B cell (primary cell): ENCODE measurements around the gene SEMA7A. TPM values are rescaled to one million over a fixed set of nuclear protein-coding genes. Genes with fewer than 3 reads are reported as not detected.

Experiments
- ATAC-seq: fragments of 200-7000 bp; cut with Tn5 transposase; one replicate; pipeline ENCODE4 v1.10.0; 2021; ENCODE audit warnings: low read depth, mild to moderate bottlenecking, moderate number of reproducible peaks, moderate library complexity
- CTCF ChIA-PET: fragments of 350-600 bp; sonication (Branson Sonifier 250); formaldehyde crosslinking; loops from one replicate; lab custom pipeline; 2021; ENCODE audit warnings: antibody characterized with exemption, inconsistent platforms; lab: Charles Lee
- POLR2A ChIA-PET: fragments of 350-600 bp; sonication (Branson Sonifier 250); formaldehyde crosslinking; loops from one replicate; lab custom pipeline; 2021; ENCODE audit warnings: antibody characterized with exemption; lab: Charles Lee
- DNase-seq: peaks from one replicate; pipeline ENCODE4 v3.0.0; 2013
- H2AFZ ChIP-seq: 2 replicates; pipeline ENCODE4 v1.6.1; 2012; ENCODE audit warnings: mild to moderate bottlenecking, low read depth, low read length; ENCODE audit not compliant: insufficient read depth, poor library complexity, severe bottlenecking
- H3K27ac ChIP-seq, 2 donors: 1 replicate in 1 of 2; 2 replicates in 1 of 2; pipeline ENCODE4 v1.5.1; 2012 to 2013; ENCODE audit warnings: low read length in 2 of 2, mild to moderate bottlenecking in 2 of 2, moderate library complexity in 1 of 2
- H3K27me3 ChIP-seq, 4 experiments: fragments of 200-600 bp in 1 of 4; sonication (generic) in 1 of 4; replicated peaks in 1 of 4; 1 replicate in 2 of 4; 2 replicates in 2 of 4; pipeline versions ENCODE4 v1.6.1 to v1.7.0; 2013 to 2016; ENCODE audit warnings: low read length in 3 of 4, mild to moderate bottlenecking in 2 of 4, mixed read lengths in 1 of 4, moderate library complexity in 1 of 4; ENCODE audit not compliant: insufficient read depth in 4 of 4, control insufficient read depth in 3 of 4; ENCODE audit errors: control extremely low read depth in 1 of 4
- H3K36me3 ChIP-seq, 2 experiments: replicated peaks in 1 of 2; 1 replicate in 1 of 2; 2 replicates in 1 of 2; pipeline versions ENCODE4 v1.6.1 to v1.7.1; 2013; ENCODE audit warnings: low read length in 1 of 2; ENCODE audit not compliant: insufficient read depth in 2 of 2, control insufficient read depth in 1 of 2; ENCODE audit errors: control extremely low read depth in 1 of 2, extremely low read depth in 1 of 2
- H3K4me1 ChIP-seq, 2 donors: fragments of 200-600 bp in 1 of 2; sonication (generic) in 1 of 2; 1 replicate in 1 of 2; 2 replicates in 1 of 2; pipeline versions ENCODE4 v1.5.1 to v1.6.1; 2013 to 2017; ENCODE audit warnings: low read length in 2 of 2; ENCODE audit not compliant: control insufficient read depth in 2 of 2, insufficient read depth in 2 of 2
- H3K4me2 ChIP-seq: replicated peaks from 2 replicates; pipeline ENCODE3; 2012; ENCODE audit warnings: mild to moderate bottlenecking, low read depth, low read length; ENCODE audit not compliant: poor library complexity, severe bottlenecking
- H3K4me3 ChIP-seq, 5 experiments: fragments of 200-600 bp in 1 of 5; sonication (generic) in 1 of 5; 1 replicate in 3 of 5; 2 replicates in 2 of 5; pipeline versions ENCODE4 v1.5.1 to v1.7.0; 2011 to 2016; ENCODE audit warnings: low read length in 4 of 5, mild to moderate bottlenecking in 4 of 5, low read depth in 2 of 5, control low read depth in 1 of 5, moderate library complexity in 1 of 5; ENCODE audit not compliant: insufficient read depth in 1 of 5; ENCODE audit errors: control extremely low read depth in 1 of 5, extremely low read depth in 1 of 5
- H3K79me2 ChIP-seq: fragments of 200-600 bp; sonication (generic); one replicate; pipeline ENCODE4 v1.6.0; 2016; ENCODE audit warnings: low read length; ENCODE audit not compliant: control insufficient read depth, insufficient read depth
- H3K9ac ChIP-seq: fragments of 200-600 bp; sonication (generic); 2 replicates; pipeline ENCODE4 v1.6.1; 2017; ENCODE audit warnings: mild to moderate bottlenecking, low read length, moderate library complexity
- H3K9me3 ChIP-seq, 3 donors: one replicate each; pipeline versions ENCODE4 v1.6.1 to v1.7.1; 2013; ENCODE audit warnings: low read length in 2 of 3; ENCODE audit not compliant: control insufficient read depth in 2 of 3, insufficient read depth in 1 of 3; ENCODE audit errors: control extremely low read depth in 1 of 3
- H4K20me1 ChIP-seq: 2 replicates; pipeline ENCODE4 v1.6.0; 2012; ENCODE audit warnings: mild to moderate bottlenecking, low read length; ENCODE audit not compliant: insufficient read depth, control insufficient read depth, poor library complexity, severe bottlenecking
- H3K27ac Mint-ChIP-seq: one replicate; pipeline ENCODE4 v1.8.0; 2021; ENCODE audit warnings: mixed read lengths
- H3K27me3 Mint-ChIP-seq: one replicate; pipeline ENCODE4 v1.8.0; 2021; ENCODE audit warnings: mixed read lengths
- H3K4me1 Mint-ChIP-seq: one replicate; pipeline ENCODE4 v1.8.0; 2021; ENCODE audit warnings: mixed read lengths
- H3K4me3 Mint-ChIP-seq: one replicate; pipeline ENCODE4 v1.8.0; 2021; ENCODE audit warnings: mixed read lengths
- H3K9me3 Mint-ChIP-seq: one replicate; pipeline ENCODE4 v1.8.0; 2022; ENCODE audit warnings: mixed read lengths; ENCODE audit not compliant: insufficient read depth
- CTCF ChIP-seq: fragments of 200-600 bp; IDR thresholded peaks from one replicate; pipeline ENCODE4 v1.8.0; 2022; ENCODE audit warnings: antibody characterized with exemption, mild to moderate bottlenecking
- EZH2 ChIP-seq: IDR thresholded peaks from 2 replicates; pipeline ENCODE4 v1.6.1; 2012; ENCODE audit warnings: borderline replicate concordance, low read depth, mild to moderate bottlenecking, moderate library complexity, low read length; ENCODE audit not compliant: insufficient read depth, poor library complexity, severe bottlenecking
- WGBS: methylation state at CpG from one replicate; pipeline ENCODE4 v1.1.5; 2013; ENCODE audit warnings: missing lambda C conversion rate; ENCODE audit not compliant: insufficient coverage; 5-methylcytosine and 5-hydroxymethylcytosine counted together
- intact Hi-C: fragments of 100-400 bp; cut with micrococcal nuclease; formaldehyde crosslinking; loops from one replicate; pipeline ENCODE4 v1.10.0; 2022
- polyA plus RNA-seq: library from polyadenylated mRNA; depleted of rRNA; stranded (reverse); fragments of >200 nt; gene quantifications from 2 replicates; pipeline ENCODE4 v1.2.3, GENCODE V29; 2012
- total RNA-seq, 2 donors: library from RNA; stranded (reverse); fragments of 120-200 nt in 1 of 2; gene quantifications; 1 replicate in 1 of 2; 2 replicates in 1 of 2; pipeline versions ENCODE4 v1.2.3 to v1.2.4, GENCODE V29; 2013 to 2022

The SEMA7A gene
- total and polyA plus RNA-seq, 2 donors (not counting 1 experiment from before 2014, with no cell fraction given): 42.0 to 44.2 TPM

GRCh38 chr15:74389241-74390048, 44.3 kb downstream of the SEMA7A start:
- ChIA-PET CTCF (interaction anchor here (1.2 to 23.1 kb wide), 5 partner anchors 14 to 388 kb away, joined by 3 to 855 read pairs (median 5); partner anchors contain the start of gene SEMA7A), POLR2A (interaction anchor here (0.6 to 1.5 kb wide), 2 partner anchors 20 to 42 kb away, joined by 6 read pairs; no protein-coding TSS in a partner anchor)
- no peaks in the 10 kb centered on the region for H3K36me3 ChIP-seq
- no peak overlapping the region for H3K4me2 ChIP-seq
- H3K27ac ChIP-seq: no peak overlapping the region
- Mint-ChIP-seq H3K27ac (peak overlapping the region; percentile 5), H3K4me1 (peaks cover 86% of the 10 kb centered on the region), H3K27me3 (no peaks in the 10 kb centered on the region), H3K4me3 (no peak overlapping the region), H3K9me3 (no peaks in the 10 kb centered on the region)
- DNase-seq: no peak
- TF ChIP-seq EZH2: no peak
- TF ChIP-seq CTCF: no peak
- H2AFZ ChIP-seq: no peak overlapping the region
- intact Hi-C loops: no loop called here
- no peaks in the 10 kb centered on the region for H3K9me3 ChIP-seq
- ATAC-seq: no peak
- H4K20me1 ChIP-seq: no peaks in the 10 kb centered on the region
- WGBS: 80% methylated on average over 18 of the region's 20 CpGs
- no peak overlapping the region for H3K4me3 ChIP-seq
- H3K79me2 ChIP-seq: peaks cover 8% of the 10 kb centered on the region
- H3K27me3 ChIP-seq: no peaks in the 10 kb centered on the region
- no peak overlapping the region for H3K9ac ChIP-seq
- peaks cover 70 to 94% of the 10 kb centered on the region in 2 donors for H3K4me1 ChIP-seq
